IMR-90 (cell line): ENCODE results near the gene CAPS. TPM values are rescaled to one million over a fixed set of nuclear protein-coding genes. Genes with fewer than 3 reads are reported as not detected.

Experiments used
- ATAC-seq: fragments of 200-7000 bp; cut with Tn5 transposase; 2 replicates; pipeline ENCODE4 v1.9.1; 2020; ENCODE audit warnings: low read depth, mild to moderate bottlenecking, moderate library complexity
- BruUV-seq: library from RNA; stranded (reverse); fragments of 400-500 nt; replicated peaks from 2 replicates; lab custom pipeline; 2021; lab: Mats Ljungman, UMichigan
- CTCF ChIA-PET: fragments of 300-600 bp; formaldehyde crosslinking; extraction: SDS; loops from one replicate; lab custom pipeline; 2021; ENCODE audit warnings: antibody characterized with exemption; lab: Yijun Ruan, JAX
- POLR2A ChIA-PET: fragments of 300-600 bp; sonication (Branson Sonifier 250); formaldehyde crosslinking; loops from one replicate; lab custom pipeline; 2022; ENCODE audit warnings: antibody characterized with exemption; ENCODE audit not compliant: unreplicated experiment; lab: Charles Lee
- DNase-seq: peaks from one replicate; pipeline ENCODE4 v3.0.0; 2013
- H2AFZ ChIP-seq: replicated peaks from 2 replicates; pipeline ENCODE3; 2013; ENCODE audit warnings: low read length, mild to moderate bottlenecking; ENCODE audit not compliant: poor library complexity
- H2AK5ac ChIP-seq: 2 replicates; pipeline ENCODE4 v1.6.1; 2013; ENCODE audit warnings: low read depth, low read length, inconsistent platforms
- H2AK9ac ChIP-seq: replicated peaks from 2 replicates; pipeline ENCODE3; 2013; ENCODE audit warnings: mild to moderate bottlenecking, low read depth, low read length, moderate library complexity; ENCODE audit not compliant: poor library complexity
- H2BK120ac ChIP-seq: 2 replicates; pipeline ENCODE4 v1.6.1; 2013; ENCODE audit warnings: low read depth, low read length, inconsistent platforms
- H2BK15ac ChIP-seq: 3 replicates; pipeline ENCODE4 v1.6.1; 2013; ENCODE audit warnings: low read depth, low read length, inconsistent platforms
- H2BK20ac ChIP-seq: 2 replicates; pipeline ENCODE4 v1.6.1; 2013; ENCODE audit warnings: low read depth, mild to moderate bottlenecking, inconsistent platforms, low read length, moderate library complexity
- H2BK5ac ChIP-seq: 2 replicates; pipeline ENCODE4 v1.6.1; 2013; ENCODE audit warnings: mild to moderate bottlenecking, low read depth, low read length, inconsistent platforms; ENCODE audit not compliant: poor library complexity, severe bottlenecking
- H3K14ac ChIP-seq: replicated peaks from 2 replicates; pipeline ENCODE4 v1.6.1; 2013; ENCODE audit warnings: low read depth, low read length, inconsistent platforms
- H3K18ac ChIP-seq: 2 replicates; pipeline ENCODE4 v1.6.1; 2013; ENCODE audit warnings: low read depth, low read length, control low read depth
- H3K23ac ChIP-seq: 2 replicates; pipeline ENCODE4 v1.6.1; 2013; ENCODE audit warnings: low read depth, low read length, inconsistent platforms
- H3K27ac ChIP-seq: 2 replicates; pipeline ENCODE4 v1.5.1; 2013; ENCODE audit warnings: mild to moderate bottlenecking, control low read depth, low read length; ENCODE audit not compliant: insufficient read depth
- H3K27me3 ChIP-seq: 2 replicates; pipeline ENCODE4 v1.6.1; 2013; ENCODE audit warnings: low read length; ENCODE audit not compliant: control insufficient read depth, insufficient read depth
- H3K36me3 ChIP-seq: 2 replicates; pipeline ENCODE4 v1.6.1; 2013; ENCODE audit warnings: low read length, mixed read lengths; ENCODE audit not compliant: control insufficient read depth, insufficient read depth
- H3K4ac ChIP-seq: 2 replicates; pipeline ENCODE4 v1.6.1; 2013; ENCODE audit warnings: low read depth, low read length, inconsistent platforms
- H3K4me1 ChIP-seq: 2 replicates; pipeline ENCODE4 v1.6.1; 2013; ENCODE audit warnings: low read length, mixed read lengths; ENCODE audit not compliant: control insufficient read depth, insufficient read depth
- H3K4me2 ChIP-seq: 2 replicates; pipeline ENCODE4 v1.6.1; 2013; ENCODE audit warnings: low read depth, mild to moderate bottlenecking, control low read depth, low read length, moderate library complexity
- H3K4me3 ChIP-seq: 2 replicates; pipeline ENCODE4 v1.5.1; 2013; ENCODE audit warnings: low read depth, mild to moderate bottlenecking, control low read depth, low read length, moderate library complexity; ENCODE audit not compliant: insufficient read depth
- H3K56ac ChIP-seq: 2 replicates; pipeline ENCODE4 v1.6.1; 2013; ENCODE audit warnings: low read length, inconsistent platforms; ENCODE audit not compliant: insufficient read depth; ENCODE audit errors: extremely low read depth
- H3K79me1 ChIP-seq, 2 experiments: 2 replicates each; pipeline ENCODE4 v1.6.1; 2013; ENCODE audit warnings: low read length in 2 of 2, inconsistent platforms in 1 of 2, low read depth in 1 of 2
- H3K9ac ChIP-seq: 2 replicates; pipeline ENCODE4 v1.6.1; 2013; ENCODE audit warnings: low read depth, low read length, control low read depth
- H3K9me1 ChIP-seq: 2 replicates; pipeline ENCODE4 v1.6.1; 2013; ENCODE audit warnings: low read length, inconsistent platforms; ENCODE audit not compliant: insufficient read depth
- H3K9me3 ChIP-seq: 2 replicates; pipeline ENCODE4 v1.6.1; 2013; ENCODE audit warnings: low read length; ENCODE audit not compliant: control insufficient read depth, insufficient read depth
- H4K20me1 ChIP-seq: 2 replicates; pipeline ENCODE4 v1.6.1; 2013; ENCODE audit warnings: low read length, inconsistent platforms; ENCODE audit not compliant: insufficient read depth
- H4K5ac ChIP-seq: 2 replicates; pipeline ENCODE4 v1.6.1; 2013; ENCODE audit warnings: mild to moderate bottlenecking, low read depth, low read length, control low read depth
- H4K8ac ChIP-seq, 2 experiments: 2 replicates each; pipeline ENCODE4 v1.6.1; 2013; ENCODE audit warnings: low read depth in 2 of 2, low read length in 2 of 2, control low read depth in 1 of 2, inconsistent platforms in 1 of 2
- H4K91ac ChIP-seq: 2 replicates; pipeline ENCODE4 v1.6.1; 2013; ENCODE audit warnings: low read depth, low read length, inconsistent platforms; ENCODE audit not compliant: insufficient read depth
- BHLHE40 ChIP-seq: fragments of 150-350 bp; IDR thresholded peaks from 2 replicates; pipeline ENCODE4 v1.6.1; 2016; ENCODE audit warnings: mild to moderate bottlenecking, low read depth, low read length
- CEBPB ChIP-seq: IDR thresholded peaks from 2 replicates; pipeline ENCODE4 v1.6.1; 2012; ENCODE audit warnings: low read depth, low read length, improper control_type of control experiment
- CHD1 ChIP-seq: IDR thresholded peaks from 2 replicates; pipeline ENCODE4 v1.6.1; 2012; ENCODE audit warnings: low read depth, low read length, improper control_type of control experiment
- ELK1 ChIP-seq: fragments of 150-350 bp; IDR thresholded peaks from 2 replicates; pipeline ENCODE4 v1.6.1; 2016; ENCODE audit warnings: low read depth, mild to moderate bottlenecking, low read length, moderate library complexity, borderline replicate concordance
- FOS ChIP-seq: fragments of 150-350 bp; IDR thresholded peaks from 2 replicates; pipeline ENCODE4 v1.6.1; 2016; ENCODE audit warnings: low read depth, low read length
- MAFK ChIP-seq: IDR thresholded peaks from 2 replicates; pipeline ENCODE4 v1.6.1; 2012; ENCODE audit warnings: low read depth, low read length, improper control_type of control experiment
- MAZ ChIP-seq: IDR thresholded peaks from 2 replicates; pipeline ENCODE4 v1.6.1; 2012; ENCODE audit warnings: low read depth, mild to moderate bottlenecking, low read length, improper control_type of control experiment, moderate library complexity, borderline replicate concordance
- MXI1 ChIP-seq: IDR thresholded peaks from 2 replicates; pipeline ENCODE4 v1.6.1; 2012; ENCODE audit warnings: low read depth, mild to moderate bottlenecking, low read length, moderate library complexity, borderline replicate concordance
- NFE2L2 ChIP-seq: fragments of 150-350 bp; IDR thresholded peaks from 2 replicates; pipeline ENCODE4 v1.6.1; 2016; ENCODE audit warnings: low read depth, mild to moderate bottlenecking, low read length
- POLR2A ChIP-seq: IDR thresholded peaks from 2 replicates; pipeline ENCODE4 v1.6.1; 2012; ENCODE audit warnings: mild to moderate bottlenecking, low read depth, low read length
- RAD21 ChIP-seq: IDR thresholded peaks from 2 replicates; pipeline ENCODE4 v1.6.1; 2012; ENCODE audit warnings: low read length, improper control_type of control experiment
- RCOR1 ChIP-seq: IDR thresholded peaks from 2 replicates; pipeline ENCODE4 v1.6.1; 2012; ENCODE audit warnings: mild to moderate bottlenecking, low read length, improper control_type of control experiment; ENCODE audit not compliant: insufficient replicate concordance
- RFX5 ChIP-seq: IDR thresholded peaks from 2 replicates; pipeline ENCODE4 v1.8.0; 2012; ENCODE audit warnings: low read depth, mild to moderate bottlenecking, low read length, moderate library complexity
- SMC3 ChIP-seq: fragments of 150-350 bp; IDR thresholded peaks from 2 replicates; pipeline ENCODE4 v1.6.1; 2016; ENCODE audit warnings: low read depth, mild to moderate bottlenecking, antibody characterized with exemption, low read length, moderate library complexity
- USF2 ChIP-seq: fragments of 150-350 bp; IDR thresholded peaks from 2 replicates; pipeline ENCODE4 v1.6.1; 2017; ENCODE audit warnings: mild to moderate bottlenecking, antibody characterized with exemption, low read length, low read depth
- WGBS, 2 experiments: methylation state at CpG; one replicate each; pipeline versions ENCODE4 v1.1.5 to v1.1.7; 2013; ENCODE audit warnings: missing lambda C conversion rate in 2 of 2; ENCODE audit not compliant: insufficient read length in 1 of 2; ENCODE audit errors: extremely low coverage in 2 of 2; 5-methylcytosine and 5-hydroxymethylcytosine counted together
- dilution Hi-C: fragments of 300-500 bp; cut with HindIII; formaldehyde crosslinking; loops from one replicate; pipeline ENCODE4 v1.14.3; 2018; ENCODE audit warnings: low sequenced_read_pairs; ENCODE audit not compliant: unreplicated experiment
- in situ Hi-C: fragments of 300-500 bp; cut with MboI; formaldehyde crosslinking; loops from 3 replicates; pipeline ENCODE4 v1.14.3; 2019; ENCODE audit warnings: low sequenced_read_pairs, inconsistent platforms, mixed read lengths
- intact Hi-C: fragments of 100-400 bp; cut with micrococcal nuclease; formaldehyde crosslinking; loops from 2 replicates; pipeline ENCODE4 v1.10.0; 2022
- polyA plus RNA-seq, 3 experiments: library from polyadenylated mRNA; depleted of rRNA; stranded (reverse); fragments of >200 nt; gene quantifications; 2 replicates each; pipeline ENCODE4 v1.2.3, GENCODE V29; 2012; ENCODE audit warnings: low replicate concordance in 1 of 3
- total RNA-seq: library from RNA; depleted of rRNA; stranded (reverse); fragments of >200 nt; gene quantifications from 2 replicates; pipeline ENCODE4 v1.2.3, GENCODE V29; 2012
- TF ChIP-seq, protein P1 (sequence below): conservative IDR thresholded peaks from 2 replicates; pipeline ENCODE4 v1.5.1; 2012; ENCODE audit warnings: mild to moderate bottlenecking, low read depth, low read length, improper control_type of control experiment

Gene CAPS
- total and polyA plus RNA-seq, 2 of the 4 experiments (the other 2 are of a cell fraction): 0.54 to 4.9 TPM

- no peak for ATAC-seq
- CTCF ChIA-PET: interaction anchor here (1.0 kb wide), 1 partner anchor 17 kb away, joined by 3 read pairs; no protein-coding TSS in a partner anchor
- no peak for DNase-seq
- H3K18ac ChIP-seq: no peak overlapping the region
- no peak overlapping the region for H3K56ac ChIP-seq
- POLR2A ChIA-PET: no interaction called here
- WGBS, 2 experiments: no CpG with 5 or more reads among the region's 3 CpGs
- H3K9me1 ChIP-seq: peaks cover 46% of the 10 kb centered on the region
- intact Hi-C loops: no loop called here
- H3K36me3 ChIP-seq: peaks cover 18% of the 10 kb centered on the region
- peaks cover 71% of the 10 kb centered on the region for H4K20me1 ChIP-seq
- H3K27ac ChIP-seq: no peak overlapping the region
- H4K8ac ChIP-seq: no peak overlapping the region
- dilution Hi-C loops: no loop called here
- H2BK20ac ChIP-seq: no peak overlapping the region
- H3K27me3 ChIP-seq: no peaks in the 10 kb centered on the region
- H3K4me2 ChIP-seq: no peak overlapping the region
- BruUV-seq: no TSS peak
- H3K4me1 ChIP-seq: peaks cover 56% of the 10 kb centered on the region
- in situ Hi-C loops: no loop called here
- no peak overlapping the region for H2AFZ ChIP-seq
- no peaks in the 10 kb centered on the region for H3K9me3 ChIP-seq
- H3K79me1 ChIP-seq: peaks cover 50 to 98% of the 10 kb centered on the region in 2 experiments
- no peak overlapping the region for H2BK15ac ChIP-seq
- TF ChIP-seq FOS: no peak
- TF ChIP-seq NFE2L2: no peak
- no peak for TF ChIP-seq ELK1
- no peak for TF ChIP-seq MAZ
- TF ChIP-seq, protein P1, sequence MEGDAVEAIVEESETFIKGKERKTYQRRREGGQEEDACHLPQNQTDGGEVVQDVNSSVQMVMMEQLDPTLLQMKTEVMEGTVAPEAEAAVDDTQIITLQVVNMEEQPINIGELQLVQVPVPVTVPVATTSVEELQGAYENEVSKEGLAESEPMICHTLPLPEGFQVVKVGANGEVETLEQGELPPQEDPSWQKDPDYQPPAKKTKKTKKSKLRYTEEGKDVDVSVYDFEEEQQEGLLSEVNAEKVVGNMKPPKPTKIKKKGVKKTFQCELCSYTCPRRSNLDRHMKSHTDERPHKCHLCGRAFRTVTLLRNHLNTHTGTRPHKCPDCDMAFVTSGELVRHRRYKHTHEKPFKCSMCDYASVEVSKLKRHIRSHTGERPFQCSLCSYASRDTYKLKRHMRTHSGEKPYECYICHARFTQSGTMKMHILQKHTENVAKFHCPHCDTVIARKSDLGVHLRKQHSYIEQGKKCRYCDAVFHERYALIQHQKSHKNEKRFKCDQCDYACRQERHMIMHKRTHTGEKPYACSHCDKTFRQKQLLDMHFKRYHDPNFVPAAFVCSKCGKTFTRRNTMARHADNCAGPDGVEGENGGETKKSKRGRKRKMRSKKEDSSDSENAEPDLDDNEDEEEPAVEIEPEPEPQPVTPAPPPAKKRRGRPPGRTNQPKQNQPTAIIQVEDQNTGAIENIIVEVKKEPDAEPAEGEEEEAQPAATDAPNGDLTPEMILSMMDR: no peak
- TF ChIP-seq RFX5: no peak
- no peak for TF ChIP-seq BHLHE40
- TF ChIP-seq RAD21: no peak
- TF ChIP-seq USF2: no peak
- no peak for TF ChIP-seq MXI1
- TF ChIP-seq POLR2A: no peak
- TF ChIP-seq CHD1: no peak
- TF ChIP-seq RCOR1: no peak
- TF ChIP-seq CEBPB: no peak
- TF ChIP-seq MAFK: no peak
- TF ChIP-seq SMC3: no peak
- H3K4me3 ChIP-seq: no peak overlapping the region
- no peak overlapping the region for H4K5ac ChIP-seq
- no peak overlapping the region for H2BK5ac ChIP-seq
- H2BK120ac ChIP-seq: no peak overlapping the region
- H3K23ac ChIP-seq: no peak overlapping the region; the same call in 1 of the 2 replicates
- no peak overlapping the region for H2AK5ac ChIP-seq
- H3K9ac ChIP-seq: no peak overlapping the region
- no peak overlapping the region for H4K91ac ChIP-seq
- no peak overlapping the region for H3K4ac ChIP-seq
- no peak overlapping the region for H2AK9ac ChIP-seq
- no peak overlapping the region for H3K14ac ChIP-seq
These were observed 36.7 kb downstream of the CAPS start for GRCh38 chr19:5950741-5951140.
